ENCODE data around the gene TTC21A.

The TTC21A gene

DNA sequence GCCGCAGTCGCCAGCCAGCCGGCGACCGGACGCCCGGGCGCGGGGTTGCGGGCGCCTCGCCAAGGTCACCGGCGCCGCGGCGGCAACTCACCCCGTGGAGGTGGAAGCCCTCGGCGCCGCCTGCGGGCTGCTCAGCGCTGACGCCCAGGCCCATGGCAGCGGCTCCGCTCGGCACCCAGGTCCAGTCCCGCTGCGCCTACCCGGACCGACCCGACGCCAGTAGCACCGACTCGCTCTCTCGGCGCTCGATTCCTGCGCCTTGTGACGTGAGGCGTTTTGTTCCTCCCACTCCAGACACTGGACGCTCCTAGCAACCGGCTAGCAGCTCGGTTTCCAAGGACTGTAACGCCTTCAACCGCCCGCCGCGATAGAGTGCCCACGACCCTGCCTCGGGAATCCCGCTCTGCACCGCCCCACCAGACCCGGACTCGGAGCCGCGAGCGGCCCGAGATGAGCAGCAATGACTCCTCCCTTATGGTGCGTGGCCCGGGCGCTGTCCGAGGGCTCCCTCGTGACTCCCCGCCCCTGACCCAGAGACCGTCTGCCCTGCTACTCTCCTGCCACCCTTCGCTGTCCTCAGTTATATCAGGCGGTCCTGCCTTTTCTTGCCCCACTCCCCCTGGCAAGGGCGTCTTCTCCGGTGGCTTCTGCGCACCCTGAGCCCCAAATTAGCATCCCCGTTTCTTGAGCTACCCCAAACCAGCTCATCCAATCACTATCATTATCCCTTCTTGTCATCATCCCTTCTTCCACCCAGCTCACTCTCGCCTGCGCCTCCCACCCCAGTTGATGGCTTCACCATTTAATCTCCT is at the start of gene TTC21A, which contains the start of gene GORASP1 (continued):
- TF ChIP-seq, protein P1, sequence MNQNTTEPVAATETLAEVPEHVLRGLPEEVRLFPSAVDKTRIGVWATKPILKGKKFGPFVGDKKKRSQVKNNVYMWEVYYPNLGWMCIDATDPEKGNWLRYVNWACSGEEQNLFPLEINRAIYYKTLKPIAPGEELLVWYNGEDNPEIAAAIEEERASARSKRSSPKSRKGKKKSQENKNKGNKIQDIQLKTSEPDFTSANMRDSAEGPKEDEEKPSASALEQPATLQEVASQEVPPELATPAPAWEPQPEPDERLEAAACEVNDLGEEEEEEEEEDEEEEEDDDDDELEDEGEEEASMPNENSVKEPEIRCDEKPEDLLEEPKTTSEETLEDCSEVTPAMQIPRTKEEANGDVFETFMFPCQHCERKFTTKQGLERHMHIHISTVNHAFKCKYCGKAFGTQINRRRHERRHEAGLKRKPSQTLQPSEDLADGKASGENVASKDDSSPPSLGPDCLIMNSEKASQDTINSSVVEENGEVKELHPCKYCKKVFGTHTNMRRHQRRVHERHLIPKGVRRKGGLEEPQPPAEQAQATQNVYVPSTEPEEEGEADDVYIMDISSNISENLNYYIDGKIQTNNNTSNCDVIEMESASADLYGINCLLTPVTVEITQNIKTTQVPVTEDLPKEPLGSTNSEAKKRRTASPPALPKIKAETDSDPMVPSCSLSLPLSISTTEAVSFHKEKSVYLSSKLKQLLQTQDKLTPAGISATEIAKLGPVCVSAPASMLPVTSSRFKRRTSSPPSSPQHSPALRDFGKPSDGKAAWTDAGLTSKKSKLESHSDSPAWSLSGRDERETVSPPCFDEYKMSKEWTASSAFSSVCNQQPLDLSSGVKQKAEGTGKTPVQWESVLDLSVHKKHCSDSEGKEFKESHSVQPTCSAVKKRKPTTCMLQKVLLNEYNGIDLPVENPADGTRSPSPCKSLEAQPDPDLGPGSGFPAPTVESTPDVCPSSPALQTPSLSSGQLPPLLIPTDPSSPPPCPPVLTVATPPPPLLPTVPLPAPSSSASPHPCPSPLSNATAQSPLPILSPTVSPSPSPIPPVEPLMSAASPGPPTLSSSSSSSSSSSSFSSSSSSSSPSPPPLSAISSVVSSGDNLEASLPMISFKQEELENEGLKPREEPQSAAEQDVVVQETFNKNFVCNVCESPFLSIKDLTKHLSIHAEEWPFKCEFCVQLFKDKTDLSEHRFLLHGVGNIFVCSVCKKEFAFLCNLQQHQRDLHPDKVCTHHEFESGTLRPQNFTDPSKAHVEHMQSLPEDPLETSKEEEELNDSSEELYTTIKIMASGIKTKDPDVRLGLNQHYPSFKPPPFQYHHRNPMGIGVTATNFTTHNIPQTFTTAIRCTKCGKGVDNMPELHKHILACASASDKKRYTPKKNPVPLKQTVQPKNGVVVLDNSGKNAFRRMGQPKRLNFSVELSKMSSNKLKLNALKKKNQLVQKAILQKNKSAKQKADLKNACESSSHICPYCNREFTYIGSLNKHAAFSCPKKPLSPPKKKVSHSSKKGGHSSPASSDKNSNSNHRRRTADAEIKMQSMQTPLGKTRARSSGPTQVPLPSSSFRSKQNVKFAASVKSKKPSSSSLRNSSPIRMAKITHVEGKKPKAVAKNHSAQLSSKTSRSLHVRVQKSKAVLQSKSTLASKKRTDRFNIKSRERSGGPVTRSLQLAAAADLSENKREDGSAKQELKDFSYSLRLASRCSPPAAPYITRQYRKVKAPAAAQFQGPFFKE (tag by site-specific recombination; IDR thresholded peaks at IDR 0.05; ENCODE audit: borderline replicate concordance), result no peak
- TF ChIP-seq SP3 (tag by site-specific recombination; IDR thresholded peaks at IDR 0.05), result peak; percentile 47; the same call in 1 of the 2 replicates
- TF ChIP-seq SCRT2 (tag by site-specific recombination; IDR thresholded peaks at IDR 0.05), result no peak
- peak; percentile 16; the same call in 1 of the 2 replicates for TF ChIP-seq ZXDB (tag by site-specific recombination; IDR thresholded peaks at IDR 0.05)
- no peak for TF ChIP-seq HOXA7 (CRISPR knock-in tag; IDR thresholded peaks at IDR 0.05; ENCODE audit: borderline replicate concordance)
- TF ChIP-seq ZNF561 (tag by site-specific recombination; IDR thresholded peaks at IDR 0.05; ENCODE audit: borderline replicate concordance), result peak; percentile 28; the same call in 1 of the 2 replicates
- no peak for TF ChIP-seq KLF10 (tag by site-specific recombination; IDR thresholded peaks at IDR 0.05)
- TF ChIP-seq ZNF23 (tag by site-specific recombination; IDR thresholded peaks at IDR 0.05; ENCODE audit: borderline replicate concordance), result no peak
- TF ChIP-seq ZSCAN30 (tag by site-specific recombination; IDR thresholded peaks at IDR 0.05), result no peak
- no peak for TF ChIP-seq SP7 (tag by site-specific recombination; IDR thresholded peaks at IDR 0.05)
- TF ChIP-seq ZNF514 (tag by site-specific recombination; IDR thresholded peaks at IDR 0.05), result no peak
- no peak for TF ChIP-seq ZNF777 (tag by site-specific recombination; IDR thresholded peaks at IDR 0.05; ENCODE audit: borderline replicate concordance)
- TF ChIP-seq ZNF48 (tag by site-specific recombination; IDR thresholded peaks at IDR 0.05), result no peak
- peak; percentile 47; the same call in 1 of the 2 replicates for TF ChIP-seq KLF16 (tag by site-specific recombination; IDR thresholded peaks at IDR 0.05)
- 0 out of 2 replicates have a peak, but pooled peaks have one; percentile 24 for TF ChIP-seq ZBTB48 (tag by site-specific recombination; IDR thresholded peaks at IDR 0.05)
- TF ChIP-seq, protein P2, sequence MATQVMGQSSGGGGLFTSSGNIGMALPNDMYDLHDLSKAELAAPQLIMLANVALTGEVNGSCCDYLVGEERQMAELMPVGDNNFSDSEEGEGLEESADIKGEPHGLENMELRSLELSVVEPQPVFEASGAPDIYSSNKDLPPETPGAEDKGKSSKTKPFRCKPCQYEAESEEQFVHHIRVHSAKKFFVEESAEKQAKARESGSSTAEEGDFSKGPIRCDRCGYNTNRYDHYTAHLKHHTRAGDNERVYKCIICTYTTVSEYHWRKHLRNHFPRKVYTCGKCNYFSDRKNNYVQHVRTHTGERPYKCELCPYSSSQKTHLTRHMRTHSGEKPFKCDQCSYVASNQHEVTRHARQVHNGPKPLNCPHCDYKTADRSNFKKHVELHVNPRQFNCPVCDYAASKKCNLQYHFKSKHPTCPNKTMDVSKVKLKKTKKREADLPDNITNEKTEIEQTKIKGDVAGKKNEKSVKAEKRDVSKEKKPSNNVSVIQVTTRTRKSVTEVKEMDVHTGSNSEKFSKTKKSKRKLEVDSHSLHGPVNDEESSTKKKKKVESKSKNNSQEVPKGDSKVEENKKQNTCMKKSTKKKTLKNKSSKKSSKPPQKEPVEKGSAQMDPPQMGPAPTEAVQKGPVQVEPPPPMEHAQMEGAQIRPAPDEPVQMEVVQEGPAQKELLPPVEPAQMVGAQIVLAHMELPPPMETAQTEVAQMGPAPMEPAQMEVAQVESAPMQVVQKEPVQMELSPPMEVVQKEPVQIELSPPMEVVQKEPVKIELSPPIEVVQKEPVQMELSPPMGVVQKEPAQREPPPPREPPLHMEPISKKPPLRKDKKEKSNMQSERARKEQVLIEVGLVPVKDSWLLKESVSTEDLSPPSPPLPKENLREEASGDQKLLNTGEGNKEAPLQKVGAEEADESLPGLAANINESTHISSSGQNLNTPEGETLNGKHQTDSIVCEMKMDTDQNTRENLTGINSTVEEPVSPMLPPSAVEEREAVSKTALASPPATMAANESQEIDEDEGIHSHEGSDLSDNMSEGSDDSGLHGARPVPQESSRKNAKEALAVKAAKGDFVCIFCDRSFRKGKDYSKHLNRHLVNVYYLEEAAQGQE (tag by site-specific recombination; IDR thresholded peaks at IDR 0.05), result peak; percentile 75
- TF ChIP-seq ZFP69B (tag by site-specific recombination; IDR thresholded peaks at IDR 0.05), result no peak
- TF ChIP-seq ZBTB1 (tag by site-specific recombination; IDR thresholded peaks at IDR 0.05), result peak; percentile 81; the same call in 1 of the 2 replicates
- TF ChIP-seq ZNF501 (tag by site-specific recombination; IDR thresholded peaks at IDR 0.05), result peak; percentile 48; the same call in 1 of the 2 replicates
- peak; percentile 57 for TF ChIP-seq ZNF629 (tag by site-specific recombination; IDR thresholded peaks at IDR 0.05)
- TF ChIP-seq ZNF596 (tag by site-specific recombination; IDR thresholded peaks at IDR 0.05), result 0 out of 2 replicates have a peak, but pooled peaks have one; percentile 12
- TF ChIP-seq, protein P3, sequence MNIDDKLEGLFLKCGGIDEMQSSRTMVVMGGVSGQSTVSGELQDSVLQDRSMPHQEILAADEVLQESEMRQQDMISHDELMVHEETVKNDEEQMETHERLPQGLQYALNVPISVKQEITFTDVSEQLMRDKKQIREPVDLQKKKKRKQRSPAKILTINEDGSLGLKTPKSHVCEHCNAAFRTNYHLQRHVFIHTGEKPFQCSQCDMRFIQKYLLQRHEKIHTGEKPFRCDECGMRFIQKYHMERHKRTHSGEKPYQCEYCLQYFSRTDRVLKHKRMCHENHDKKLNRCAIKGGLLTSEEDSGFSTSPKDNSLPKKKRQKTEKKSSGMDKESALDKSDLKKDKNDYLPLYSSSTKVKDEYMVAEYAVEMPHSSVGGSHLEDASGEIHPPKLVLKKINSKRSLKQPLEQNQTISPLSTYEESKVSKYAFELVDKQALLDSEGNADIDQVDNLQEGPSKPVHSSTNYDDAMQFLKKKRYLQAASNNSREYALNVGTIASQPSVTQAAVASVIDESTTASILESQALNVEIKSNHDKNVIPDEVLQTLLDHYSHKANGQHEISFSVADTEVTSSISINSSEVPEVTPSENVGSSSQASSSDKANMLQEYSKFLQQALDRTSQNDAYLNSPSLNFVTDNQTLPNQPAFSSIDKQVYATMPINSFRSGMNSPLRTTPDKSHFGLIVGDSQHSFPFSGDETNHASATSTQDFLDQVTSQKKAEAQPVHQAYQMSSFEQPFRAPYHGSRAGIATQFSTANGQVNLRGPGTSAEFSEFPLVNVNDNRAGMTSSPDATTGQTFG (tag by site-specific recombination; IDR thresholded peaks at IDR 0.05; ENCODE audit: borderline replicate concordance), result no peak
- TF ChIP-seq ZNF121 (tag by site-specific recombination; IDR thresholded peaks at IDR 0.05), result no peak
- TF ChIP-seq ZNF664 (tag by site-specific recombination; IDR thresholded peaks at IDR 0.05), result no peak
